Activated effector memory CD4-positive, alpha-beta T cell treated with anti-CD3 and anti-CD28 coated beads, Interleukin-2, amount 50 U/mL, for 16 hours (primary cell): ENCODE data around the gene MAP2.

Experiments used
- DNase-seq: peaks from one replicate; pipeline ENCODE4 v3.0.0-alpha.2; 2020

The MAP2 gene

GRCh38 chr2:209671020-209671680, 247.3 kb downstream of the MAP2 start:
- no peak for DNase-seq

GRCh38 chr2:209673811-209674210, 250.0 kb downstream of the MAP2 start:
- no peak for DNase-seq

GRCh38 chr2:209680596-209680995, 256.7 kb downstream of the MAP2 start:
- no peak for DNase-seq

GRCh38 chr2:209681201-209681735, 257.4 kb downstream of the MAP2 start:
- no peak for DNase-seq

GRCh38 chr2:209682646-209683045, 258.8 kb downstream of the MAP2 start:
- no peak for DNase-seq

- DNase-seq: no peak
Observed at GRCh38 chr2:209685340-209685739, 261.5 kb downstream of the MAP2 start.

GRCh38 chr2:209685963-209686362, 262.1 kb downstream of the MAP2 start:
- no peak for DNase-seq

GRCh38 chr2:209686448-209686847, 262.6 kb downstream of the MAP2 start:
- no peak for DNase-seq

- no peak for DNase-seq
Observed at GRCh38 chr2:209687323-209687969, 263.6 kb downstream of the MAP2 start.

- no peak for DNase-seq
Observed at GRCh38 chr2:209688385-209688784, 264.5 kb downstream of the MAP2 start.

- no peak for DNase-seq
Observed at GRCh38 chr2:209690029-209690754, 266.3 kb downstream of the MAP2 start.

GRCh38 chr2:209694748-209695147, 270.9 kb downstream of the MAP2 start:
- no peak for DNase-seq

- no peak for DNase-seq
Observed at GRCh38 chr2:209696836-209697711, 273.2 kb downstream of the MAP2 start.

GRCh38 chr2:209702775-209703174, 278.9 kb downstream of the MAP2 start:
- no peak for DNase-seq

- no peak for DNase-seq
Observed at GRCh38 chr2:209713219-209713618, 289.4 kb downstream of the MAP2 start.

- no peak for DNase-seq
Observed at GRCh38 chr2:209719034-209719433, 295.2 kb downstream of the MAP2 start.

GRCh38 chr2:209721497-209721896, 297.6 kb downstream of the MAP2 start:
- no peak for DNase-seq

- DNase-seq: no peak
Observed at GRCh38 chr2:209726311-209726710, 302.5 kb downstream of the MAP2 start.

GRCh38 chr2:209727077-209727476, 303.2 kb downstream of the MAP2 start:
- no peak for DNase-seq

- DNase-seq: no peak
Observed at GRCh38 chr2:209734805-209735204, 311.0 kb downstream of the MAP2 start.

GRCh38 chr2:209741953-209742352, 318.1 kb downstream of the MAP2 start:
- no peak for DNase-seq

GRCh38 chr2:209753020-209753419, 329.2 kb downstream of the MAP2 start:
- no peak for DNase-seq

GRCh38 chr2:209757163-209757562, 333.3 kb downstream of the MAP2 start:
- DNase-seq: no peak
